A549 (cell line): ENCODE results near the gene NT5C3B. TPM values are rescaled to one million over a fixed set of nuclear protein-coding genes. Genes with fewer than 3 reads are reported as not detected.
"Not testable (repeated sequence)": the region's sequence is repeated elsewhere in the genome, so short reads cannot be mapped to it uniquely, and the experiment has no call there.

ENCODE experiments used
- ATAC-seq, 2 experiments: fragments of 200-7000 bp in 1 of 2; fragments of >200 bp in 1 of 2; cut with Nextera tagmentation in 1 of 2; cut with Tn5 transposase in 1 of 2; 3 replicates each; pipeline versions ENCODE4 v1.8.0 to v1.9.1; 2018 to 2020; ENCODE audit warnings: mild to moderate bottlenecking in 1 of 2, moderate library complexity in 1 of 2
- CTCF ChIA-PET: fragments of 300-600 bp; sonication (Branson Sonifier 250); formaldehyde crosslinking; extraction: SDS; loops from one replicate; lab custom pipeline; 2021; ENCODE audit warnings: antibody characterized with exemption, inconsistent platforms; lab: Yijun Ruan, JAX
- POLR2A ChIA-PET: fragments of 350-600 bp; formaldehyde crosslinking; extraction: SDS; loops from one replicate; lab custom pipeline; 2021; ENCODE audit warnings: antibody characterized with exemption, inconsistent platforms; lab: Yijun Ruan, JAX
- DNase-seq, 2 experiments: peaks; one replicate each; pipeline versions ENCODE4 v3.0.0 to v3.0.0-alpha.2; 2011 to 2016; ENCODE audit warnings: low read depth in 1 of 2, low spot score in 1 of 2
- FAIRE-seq: peaks from 2 replicates; lab custom pipeline; 2011; peaks lifted over from hg19 to GRCh38; lab: Jason Lieb, UNC
- H3K27ac ChIP-seq, 2 experiments: fragments of >200 bp; sonication (Bioruptor Twin); formaldehyde crosslinking; 3 replicates each; pipeline ENCODE4 v1.5.1; 2016 to 2017
- H3K4me1 ChIP-seq: fragments of >200 bp; sonication (Bioruptor Twin); formaldehyde crosslinking; 3 replicates; pipeline ENCODE4 v1.6.1; 2016
- H3K4me2 ChIP-seq: fragments of >200 bp; sonication (Bioruptor Twin); formaldehyde crosslinking; 3 replicates; pipeline ENCODE4 v1.6.1; 2016
- H3K4me3 ChIP-seq: fragments of >200 bp; sonication (Bioruptor Twin); formaldehyde crosslinking; 3 replicates; pipeline ENCODE4 v1.5.1; 2016
- H3K9me3 ChIP-seq: fragments of >200 bp; sonication (Bioruptor Twin); formaldehyde crosslinking; 3 replicates; pipeline ENCODE4 v1.6.1; 2016
- CBX8 ChIP-seq: fragments of 200-600 bp; sonication (generic); IDR thresholded peaks from 2 replicates; pipeline ENCODE4 v1.6.1; 2016
- CEBPB ChIP-seq, 2 experiments: fragments of >200 bp in 1 of 2; sonication (Bioruptor Twin) in 1 of 2; formaldehyde crosslinking in 1 of 2; IDR thresholded peaks; 2 replicates each; pipeline ENCODE4 v1.6.1; 2012 to 2016
- CHD4 ChIP-seq: fragments of 200-600 bp; sonication (generic); IDR thresholded peaks from 2 replicates; pipeline ENCODE4 v1.6.1; 2016; ENCODE audit warnings: antibody characterized with exemption, mild to moderate bottlenecking, borderline replicate concordance
- FOSL2 ChIP-seq, 2 experiments: fragments of 450-650 bp in 1 of 2; fragments of >200 bp in 1 of 2; sonication (Bioruptor Twin) in 1 of 2; formaldehyde crosslinking; IDR thresholded peaks; 2 replicates each; pipeline versions ENCODE4 v1.5.0 to v1.6.1; 2016 to 2020; ENCODE audit warnings: mild to moderate bottlenecking in 1 of 2, moderate library complexity in 1 of 2
- HOXB13 ChIP-seq: fragments of 250-450 bp; sonication (Bioruptor Pico); IDR thresholded peaks from 2 replicates; pipeline ENCODE4 v1.5.0; 2020; ENCODE audit warnings: low read depth, mild to moderate bottlenecking, moderate library complexity
- HOXB5 ChIP-seq: fragments of 250-450 bp; sonication (Bioruptor Pico); IDR thresholded peaks from 2 replicates; pipeline ENCODE4 v1.5.0; 2020; ENCODE audit warnings: mild to moderate bottlenecking, moderate library complexity
- MAFK ChIP-seq: fragments of 450-650 bp; IDR thresholded peaks from 2 replicates; pipeline ENCODE4 v1.6.1; 2014; ENCODE audit not compliant: partially characterized antibody
- NR3C1 ChIP-seq: fragments of >200 bp; sonication (Bioruptor Twin); formaldehyde crosslinking; IDR thresholded peaks from 3 replicates; pipeline ENCODE4 v1.6.1; 2017
- POLR2A ChIP-seq: IDR thresholded peaks from 2 replicates; pipeline ENCODE4 v1.6.1; 2012; ENCODE audit warnings: mild to moderate bottlenecking, low read length
- SMC3 ChIP-seq: fragments of >200 bp; sonication (Bioruptor Twin); formaldehyde crosslinking; IDR thresholded peaks from 3 replicates; pipeline ENCODE4 v1.6.1; 2018; ENCODE audit warnings: inconsistent platforms
- ZFP36 ChIP-seq: fragments of 450-650 bp; IDR thresholded peaks from 2 replicates; pipeline ENCODE4 v1.6.1; 2014; ENCODE audit warnings: borderline replicate concordance; ENCODE audit not compliant: partially characterized antibody
- WGBS: methylation state at CpG from one replicate; pipeline ENCODE4 v1.1.6; 2017; ENCODE audit errors: missing lambda C conversion rate; 5-methylcytosine and 5-hydroxymethylcytosine counted together
- polyA plus RNA-seq, 4 experiments: library from polyadenylated mRNA; depleted of rRNA in 3 of 4; stranded (reverse); fragments of >200 nt; fragmentation: RNase III in 1 of 4; extraction: RNeasy Plus Mini Kit Qiagen cat#74134 plus additional on column Dnase treatment in 1 of 4; gene quantifications; 2 replicates in 3 of 4; 3 replicates in 1 of 4; pipeline ENCODE4 v1.2.3, GENCODE V29; 2011 to 2017
- TF ChIP-seq, protein P1 (sequence below): fragments of 200-600 bp; sonication (generic); IDR thresholded peaks from 2 replicates; pipeline ENCODE4 v1.6.1; 2016; ENCODE audit warnings: antibody characterized with exemption, mild to moderate bottlenecking, moderate library complexity

NT5C3B gene
- polyA plus RNA-seq, 2 of the 4 experiments (the other 2 are of a cell fraction) = 109 to 171 TPM

DNA sequence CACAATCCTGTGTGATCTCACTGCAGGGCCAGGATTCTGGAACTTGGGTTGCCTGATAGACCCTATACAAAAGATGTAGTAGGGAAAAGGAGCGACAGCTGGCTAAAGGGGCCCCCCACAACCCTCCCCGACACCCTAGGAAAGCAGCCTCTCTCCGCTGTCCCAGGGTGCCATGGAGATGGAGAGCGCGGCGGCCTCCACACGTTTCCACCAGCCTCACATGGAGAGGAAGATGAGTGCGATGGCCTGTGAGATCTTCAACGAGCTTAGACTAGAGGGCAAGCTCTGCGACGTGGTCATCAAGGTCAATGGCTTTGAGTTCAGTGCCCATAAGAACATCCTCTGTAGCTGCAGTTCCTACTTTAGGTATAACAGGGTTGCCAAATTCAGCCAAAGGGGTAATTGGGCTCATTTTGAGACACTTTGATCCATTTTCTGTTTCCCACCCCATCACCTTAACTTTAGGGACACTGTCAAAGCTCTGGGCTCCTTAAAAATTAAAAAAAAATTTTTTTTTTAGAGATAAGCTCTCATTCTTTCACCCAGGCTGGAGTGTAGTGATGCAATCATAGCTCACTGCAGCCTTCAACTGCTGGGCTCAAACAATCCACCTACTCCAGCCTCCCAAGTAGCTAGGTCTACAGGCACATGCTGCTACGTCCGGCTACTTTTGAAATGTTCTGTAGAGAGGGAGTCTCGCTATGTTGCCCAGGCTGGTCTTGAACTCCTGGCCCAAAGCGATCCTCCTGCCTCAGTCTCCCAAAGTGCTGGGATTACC is 1.9 kb upstream of the NT5C3B start, which contains the start of gene KLHL10:
Gene KLHL10 (plus strand): TSS at position 65 of the 778 bp plus-strand sequence. CDS start 108 bp downstream, at position 173.
- POLR2A ChIA-PET = interaction anchor here (0.6 kb wide), 2 partner anchors 14 to 91 kb away, joined by 3 to 10 read pairs; no protein-coding TSS in a partner anchor
- Histone ChIP-seq H3K4me1 (peaks cover 13% of the 10 kb centered on the region), H3K4me3 (peak within 1 kb of the TSS; percentile 74), H3K4me2 (peak within 1 kb of the TSS; percentile 81), H3K27ac (peak within 1 kb of the TSS; percentile 87 to 97; a peak in 5 of 6 replicates), H3K9me3 (no peaks in the 10 kb centered on the region)
- 88% methylated on average over 15 of the region's 15 CpGs for WGBS
- CTCF ChIA-PET = interaction anchor here (0.8 to 2.9 kb wide), 7 partner anchors 10 to 124 kb away, joined by 3 to 11 read pairs (median 4); partner anchors contain the start of gene P3H4
- TF ChIP-seq CEBPB (IDR thresholded peaks at IDR 0.05) = 0 out of 4 replicates have a peak, but pooled peaks of 1 of the 2 experiments have one; percentile 5
- no peak for TF ChIP-seq POLR2A
- no peak for ATAC-seq
- DNase-seq = no peak
- no peak for FAIRE-seq

DNA sequence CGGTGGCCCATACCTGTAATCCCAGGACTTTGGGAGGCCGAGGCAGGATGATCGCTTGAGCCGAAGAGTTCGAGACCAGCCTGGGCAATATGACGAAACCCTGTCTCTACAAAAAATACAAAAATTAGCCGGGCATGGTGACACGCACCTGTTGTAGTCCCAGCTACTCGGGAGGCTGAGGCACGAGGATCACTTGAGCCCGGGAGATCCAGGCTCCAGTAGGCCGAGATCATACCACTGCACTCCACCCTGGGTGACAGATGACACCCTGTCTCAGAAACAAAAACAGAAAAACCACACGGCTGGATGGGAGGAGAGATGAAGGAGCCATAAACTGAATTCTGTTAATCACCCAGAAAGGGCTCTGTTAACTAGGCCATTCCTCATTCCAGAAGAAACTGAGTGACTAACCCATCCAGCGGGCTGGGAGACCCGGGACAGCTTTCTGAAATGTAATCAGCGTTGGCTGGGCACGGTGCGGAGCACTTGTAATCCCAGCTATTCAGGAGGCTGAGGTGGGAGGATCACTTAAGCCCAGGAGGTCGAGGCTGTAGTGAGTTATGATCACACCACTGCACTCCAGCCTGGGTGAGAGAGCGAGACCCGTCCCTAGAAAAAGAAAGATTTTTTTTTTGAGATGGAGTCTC is 641 bp upstream of the NT5C3B start:
- FAIRE-seq (no peak), DNase-seq (no peak)
- H3K9me3 ChIP-seq = no peaks in the 10 kb centered on the region
- H3K4me1 ChIP-seq = peaks cover 13% of the 10 kb centered on the region
- peak overlapping the region; percentile 81 for H3K4me2 ChIP-seq
- peak overlapping the region; percentile 74 for H3K4me3 ChIP-seq
- POLR2A ChIA-PET = no interaction called here
- TF ChIP-seq CEBPB (IDR thresholded peaks at IDR 0.05) (no peak; a peak in 1 of 4 replicates), CHD4 (no peak), HOXB5 (CRISPR knock-in tag) (no peak), SMC3 (no peak), FOSL2 (IDR thresholded peaks at IDR 0.05) (no peak), FOSL2 (CRISPR knock-in tag; IDR thresholded peaks at IDR 0.05) (no peak), MAFK (no peak), ZFP36 (no peak), CBX8 (no peak)
- TF ChIP-seq, protein P1, sequence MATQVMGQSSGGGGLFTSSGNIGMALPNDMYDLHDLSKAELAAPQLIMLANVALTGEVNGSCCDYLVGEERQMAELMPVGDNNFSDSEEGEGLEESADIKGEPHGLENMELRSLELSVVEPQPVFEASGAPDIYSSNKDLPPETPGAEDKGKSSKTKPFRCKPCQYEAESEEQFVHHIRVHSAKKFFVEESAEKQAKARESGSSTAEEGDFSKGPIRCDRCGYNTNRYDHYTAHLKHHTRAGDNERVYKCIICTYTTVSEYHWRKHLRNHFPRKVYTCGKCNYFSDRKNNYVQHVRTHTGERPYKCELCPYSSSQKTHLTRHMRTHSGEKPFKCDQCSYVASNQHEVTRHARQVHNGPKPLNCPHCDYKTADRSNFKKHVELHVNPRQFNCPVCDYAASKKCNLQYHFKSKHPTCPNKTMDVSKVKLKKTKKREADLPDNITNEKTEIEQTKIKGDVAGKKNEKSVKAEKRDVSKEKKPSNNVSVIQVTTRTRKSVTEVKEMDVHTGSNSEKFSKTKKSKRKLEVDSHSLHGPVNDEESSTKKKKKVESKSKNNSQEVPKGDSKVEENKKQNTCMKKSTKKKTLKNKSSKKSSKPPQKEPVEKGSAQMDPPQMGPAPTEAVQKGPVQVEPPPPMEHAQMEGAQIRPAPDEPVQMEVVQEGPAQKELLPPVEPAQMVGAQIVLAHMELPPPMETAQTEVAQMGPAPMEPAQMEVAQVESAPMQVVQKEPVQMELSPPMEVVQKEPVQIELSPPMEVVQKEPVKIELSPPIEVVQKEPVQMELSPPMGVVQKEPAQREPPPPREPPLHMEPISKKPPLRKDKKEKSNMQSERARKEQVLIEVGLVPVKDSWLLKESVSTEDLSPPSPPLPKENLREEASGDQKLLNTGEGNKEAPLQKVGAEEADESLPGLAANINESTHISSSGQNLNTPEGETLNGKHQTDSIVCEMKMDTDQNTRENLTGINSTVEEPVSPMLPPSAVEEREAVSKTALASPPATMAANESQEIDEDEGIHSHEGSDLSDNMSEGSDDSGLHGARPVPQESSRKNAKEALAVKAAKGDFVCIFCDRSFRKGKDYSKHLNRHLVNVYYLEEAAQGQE = no peak
- TF ChIP-seq, all 56 proteins: peak for 0
- H3K27ac ChIP-seq = peak overlapping the region; percentile 87 to 97
- 48% methylated on average over 21 of the region's 21 CpGs for WGBS
- CTCF ChIA-PET = interaction anchor here (0.6 to 2.9 kb wide), 6 partner anchors 11 to 126 kb away, joined by 3 to 11 read pairs (median 4); no protein-coding TSS in a partner anchor
- no peak for ATAC-seq

DNA sequence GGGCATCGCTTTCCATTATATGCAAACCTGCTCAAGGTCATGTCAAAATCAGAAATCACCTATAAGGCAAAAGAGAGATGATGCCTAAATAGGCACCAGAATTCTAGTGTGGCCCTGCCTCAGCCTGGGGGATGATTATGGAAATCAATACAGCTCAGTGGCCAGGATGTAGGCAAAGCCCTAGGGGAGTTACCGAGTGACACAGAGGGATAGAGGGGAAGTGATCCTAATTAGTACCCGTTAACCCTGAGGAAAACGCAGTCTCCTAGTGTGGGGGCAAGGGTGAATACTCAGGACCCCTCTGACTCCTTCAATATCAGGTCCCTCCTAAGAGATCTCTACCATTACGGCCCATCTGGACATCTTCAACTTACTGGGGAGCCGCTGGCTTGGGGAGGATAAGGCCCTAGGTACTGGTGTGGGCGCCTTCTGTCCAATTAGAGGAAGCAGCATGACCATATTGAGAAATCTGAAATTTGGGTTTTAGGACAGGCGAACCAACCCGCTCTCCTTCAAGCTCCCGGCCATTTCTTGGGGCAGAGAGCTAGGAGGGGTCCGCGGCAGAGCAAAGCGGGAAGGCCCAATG is 725 bp downstream of the NT5C3B start:
- no peak for FAIRE-seq
- H3K4me1 ChIP-seq = peaks cover 13% of the 10 kb centered on the region
- ChIA-PET POLR2A (interaction anchor here (0.5 to 1.3 kb wide), 2 partner anchors 24 to 285 kb away, joined by 3 read pairs; partner anchors contain the start of gene P3H4), CTCF (interaction anchor here (1.1 to 2.1 kb wide), 10 partner anchors 12 to 139 kb away, joined by 3 to 10 read pairs (median 6); partner anchors contain the start of genes FKBP10, JUP and P3H4)
- no peaks in the 10 kb centered on the region for H3K9me3 ChIP-seq
- ATAC-seq = peak; percentile 51 to 56
- H3K4me3 ChIP-seq = peak overlapping the region; percentile 74
- peak overlapping the region; percentile 87 to 97 for H3K27ac ChIP-seq
- 25% methylated on average over 13 of the region's 13 CpGs for WGBS
- DNase-seq = peak in 1 of 2 experiments; percentile 22
- TF ChIP-seq NR3C1 (no peak), HOXB13 (CRISPR knock-in tag) (0 out of 2 replicates have a peak, but pooled peaks have one; percentile 11)
- peak overlapping the region; percentile 81 for H3K4me2 ChIP-seq

DNA sequence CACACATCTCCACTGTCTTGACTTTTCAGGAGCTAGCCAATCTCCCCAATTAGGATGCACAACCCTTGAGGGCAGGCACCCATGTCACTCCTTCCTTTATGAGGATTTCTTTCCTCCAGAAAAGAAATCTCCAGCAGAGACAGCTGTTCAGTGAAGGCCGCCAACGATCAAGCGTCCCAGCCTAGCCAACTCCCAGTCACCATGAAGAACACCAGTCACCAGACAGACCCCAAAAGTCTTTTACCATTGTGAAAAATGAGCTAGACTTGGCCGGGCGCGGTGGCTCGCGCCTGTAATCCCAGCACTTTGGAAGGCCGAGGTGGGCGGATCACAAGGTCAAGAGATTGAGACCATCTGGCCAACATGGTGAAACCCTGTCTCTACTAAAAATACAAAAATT is 6.1 kb downstream of the NT5C3B start:
- H3K27ac ChIP-seq, H3K4me2 ChIP-seq, DNase-seq, H3K4me1 ChIP-seq, ATAC-seq, H3K4me3 ChIP-seq, H3K9me3 ChIP-seq, FAIRE-seq: not testable (repeated sequence)
- ChIA-PET CTCF (interaction anchor here (1.0 to 4.2 kb wide), 10 partner anchors 8 to 132 kb away, joined by 3 to 19 read pairs (median 8); partner anchors contain the start of genes FKBP10, JUP and P3H4), POLR2A (interaction anchor here (0.6 kb wide), 1 partner anchor 77 kb away, joined by 11 read pairs; no protein-coding TSS in a partner anchor)
- 86% methylated on average over 10 of the region's 10 CpGs for WGBS
